CD4-positive, alpha-beta T cell treated with Interleukin-6 at 100 ng/mL for 8 hours (primary cell): ENCODE measurements around the gene SLC39A2.

ENCODE experiments used
- DNase-seq: peaks from one replicate; pipeline ENCODE4 v3.0.0-alpha.2; 2020; ENCODE audit warnings: mixed read lengths, low spot score

The SLC39A2 gene

GRCh38 chr14:21047378-21047781 is 48.3 kb downstream of the SLC39A2 start:
- no peak for DNase-seq

DNA sequence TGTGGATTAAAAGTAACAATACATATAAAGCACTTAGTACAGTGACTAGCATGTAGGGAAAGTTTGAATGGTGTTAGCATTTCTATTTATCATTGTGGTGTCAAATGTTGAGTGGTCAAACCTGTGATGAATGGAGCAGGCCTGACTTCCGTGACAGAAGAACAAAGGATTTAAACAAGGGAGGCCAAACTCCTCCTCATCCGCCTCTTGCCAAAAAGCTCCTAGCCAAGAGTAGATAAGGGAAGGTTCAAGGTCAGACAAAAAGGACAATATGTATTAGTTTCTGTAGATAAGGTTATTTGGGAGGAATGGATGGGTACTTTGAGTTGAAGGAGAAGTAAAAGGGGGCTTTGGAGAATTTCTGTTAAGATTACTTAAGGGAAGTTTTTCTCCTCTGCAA is 49.5 kb downstream of the SLC39A2 start:
- no peak for DNase-seq

GRCh38 chr14:21049271-21049673 is 50.2 kb downstream of the SLC39A2 start:
- DNase-seq: no peak

DNA sequence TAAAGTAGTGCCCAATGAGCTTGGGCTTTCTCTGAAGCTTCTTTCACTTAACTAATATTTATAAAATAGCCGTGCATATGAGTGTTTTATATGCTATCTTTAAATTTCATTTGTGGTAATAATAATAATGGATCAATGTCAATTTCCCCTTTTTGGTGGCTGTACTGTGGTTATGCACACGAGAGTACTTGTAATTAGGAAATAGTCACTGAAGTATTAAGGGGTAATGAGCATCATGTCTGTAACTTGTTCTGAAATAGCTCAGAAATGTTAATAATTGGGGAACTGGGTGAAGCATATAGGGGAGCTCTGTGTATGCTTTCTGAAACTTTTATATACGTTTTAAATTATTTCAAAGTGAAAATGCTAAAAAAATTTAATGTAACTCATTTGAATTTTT is 51.5 kb downstream of the SLC39A2 start:
- DNase-seq: no peak
